Nasal cavity respiratory epithelium epithelial cell of viscerocranial mucosa (primary cell): Measurements from ENCODE around the gene PSTPIP1. TPM values are rescaled to one million over a fixed set of nuclear protein-coding genes. Genes with fewer than 3 reads are reported as not detected.

ENCODE experiments used
- total RNA-seq: library from RNA; depleted of rRNA; stranded (reverse); fragments of >200 nt; gene quantifications from 2 replicates; pipeline ENCODE4 v1.2.3, GENCODE V29; 2014

PSTPIP1 gene
- total RNA-seq = 0.36 and 0.68 TPM in 2 replicates

GRCh38 chr15:76994971-76995945 lies at the start of gene PSTPIP1:
TSS of gene PSTPIP1 (plus strand) at chr15:76995126. CDS start at chr15:76995574, 448 bp downstream.

GRCh38 chr15:77070495-77071304 lies 75.8 kb downstream of the PSTPIP1 start, which contains the start of gene TSPAN3:
TSS of gene TSPAN3 (minus strand) at chr15:77071109. CDS start at chr15:77070954, 155 bp downstream.

Other genes with a start within 250 kb of the PSTPIP1 start
- gene SCAPER, start 89.8 kb upstream of the PSTPIP1 start, total RNA-seq = 7.2 and 10.7 TPM in 2 replicates
- gene RCN2, start 63.4 kb upstream of the PSTPIP1 start, total RNA-seq = 77.4 and 81.0 TPM in 2 replicates
- 135 and 164 TPM in 2 replicates for gene TSPAN3, start 76.0 kb downstream of the PSTPIP1 start, total RNA-seq